ENCODE measurements around the gene CBX8. TPM values are rescaled to one million over a fixed set of nuclear protein-coding genes. Genes with fewer than 3 reads are reported as not detected.
A peak's percentile ranks its signal among the peaks of the same experiment; 100 is the strongest.

CBX8 gene
- total and polyA plus RNA-seq, 2 of the 13 experiments (the other 11 are each of a cell fraction or from before 2014, with no cell fraction given), result 0.34 to 12.6 TPM

DNA sequence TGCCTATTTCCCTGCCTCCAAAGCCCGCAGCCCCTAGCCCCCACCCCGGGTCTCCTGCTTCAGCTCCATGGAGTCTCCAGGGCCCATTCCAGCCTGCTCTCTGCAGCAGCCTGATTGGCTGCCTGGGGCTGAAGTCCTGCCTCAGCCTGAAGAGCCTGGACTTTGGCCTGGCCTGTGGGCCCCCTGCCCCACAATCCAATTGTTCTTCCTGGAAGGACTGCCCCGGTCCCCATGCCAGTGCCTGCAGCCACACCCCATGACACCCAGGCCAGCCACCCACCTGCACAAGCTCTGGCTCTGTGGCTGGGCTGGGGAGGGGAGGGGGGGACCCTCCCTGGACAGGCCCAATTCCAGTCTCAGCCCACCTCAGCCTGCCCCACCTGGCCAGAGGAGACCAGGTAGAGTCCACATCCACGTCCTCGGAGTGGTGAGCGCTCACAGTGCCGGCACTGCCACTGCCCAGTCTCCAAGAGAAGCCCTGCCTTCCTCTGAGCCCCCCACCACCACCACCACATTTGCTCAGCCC is 53.9 kb downstream of the CBX8 start (continued):
- TF ChIP-seq, protein P1, sequence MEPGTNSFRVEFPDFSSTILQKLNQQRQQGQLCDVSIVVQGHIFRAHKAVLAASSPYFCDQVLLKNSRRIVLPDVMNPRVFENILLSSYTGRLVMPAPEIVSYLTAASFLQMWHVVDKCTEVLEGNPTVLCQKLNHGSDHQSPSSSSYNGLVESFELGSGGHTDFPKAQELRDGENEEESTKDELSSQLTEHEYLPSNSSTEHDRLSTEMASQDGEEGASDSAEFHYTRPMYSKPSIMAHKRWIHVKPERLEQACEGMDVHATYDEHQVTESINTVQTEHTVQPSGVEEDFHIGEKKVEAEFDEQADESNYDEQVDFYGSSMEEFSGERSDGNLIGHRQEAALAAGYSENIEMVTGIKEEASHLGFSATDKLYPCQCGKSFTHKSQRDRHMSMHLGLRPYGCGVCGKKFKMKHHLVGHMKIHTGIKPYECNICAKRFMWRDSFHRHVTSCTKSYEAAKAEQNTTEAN (CRISPR knock-in tag; conservative IDR thresholded peaks at IDR 0.05), result peak; percentile 37
- TF ChIP-seq, protein P2, sequence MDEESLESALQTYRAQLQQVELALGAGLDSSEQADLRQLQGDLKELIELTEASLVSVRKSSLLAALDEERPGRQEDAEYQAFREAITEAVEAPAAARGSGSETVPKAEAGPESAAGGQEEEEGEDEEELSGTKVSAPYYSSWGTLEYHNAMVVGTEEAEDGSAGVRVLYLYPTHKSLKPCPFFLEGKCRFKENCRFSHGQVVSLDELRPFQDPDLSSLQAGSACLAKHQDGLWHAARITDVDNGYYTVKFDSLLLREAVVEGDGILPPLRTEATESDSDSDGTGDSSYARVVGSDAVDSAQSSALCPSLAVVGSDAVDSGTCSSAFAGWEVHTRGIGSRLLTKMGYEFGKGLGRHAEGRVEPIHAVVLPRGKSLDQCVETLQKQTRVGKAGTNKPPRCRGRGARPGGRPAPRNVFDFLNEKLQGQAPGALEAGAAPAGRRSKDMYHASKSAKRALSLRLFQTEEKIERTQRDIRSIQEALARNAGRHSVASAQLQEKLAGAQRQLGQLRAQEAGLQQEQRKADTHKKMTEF (CRISPR knock-in tag; IDR thresholded peaks at IDR 0.05), result peak; percentile 92; the same call in 1 of the 2 replicates
- no peak for TF ChIP-seq ZNF878 (CRISPR knock-in tag; IDR thresholded peaks at IDR 0.05)
- TF ChIP-seq, protein P3, sequence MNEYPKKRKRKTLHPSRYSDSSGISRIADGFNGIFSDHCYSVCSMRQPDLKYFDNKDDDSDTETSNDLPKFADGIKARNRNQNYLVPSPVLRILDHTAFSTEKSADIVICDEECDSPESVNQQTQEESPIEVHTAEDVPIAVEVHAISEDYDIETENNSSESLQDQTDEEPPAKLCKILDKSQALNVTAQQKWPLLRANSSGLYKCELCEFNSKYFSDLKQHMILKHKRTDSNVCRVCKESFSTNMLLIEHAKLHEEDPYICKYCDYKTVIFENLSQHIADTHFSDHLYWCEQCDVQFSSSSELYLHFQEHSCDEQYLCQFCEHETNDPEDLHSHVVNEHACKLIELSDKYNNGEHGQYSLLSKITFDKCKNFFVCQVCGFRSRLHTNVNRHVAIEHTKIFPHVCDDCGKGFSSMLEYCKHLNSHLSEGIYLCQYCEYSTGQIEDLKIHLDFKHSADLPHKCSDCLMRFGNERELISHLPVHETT (CRISPR knock-in tag; conservative IDR thresholded peaks at IDR 0.05), result no peak; the same call in 1 of the 2 replicates
- peak; percentile 66; the same call in 1 of the 2 replicates for TF ChIP-seq ZFP1 (CRISPR knock-in tag; IDR thresholded peaks at IDR 0.05)
- TF ChIP-seq ZBTB20 (CRISPR knock-in tag; IDR thresholded peaks at IDR 0.05; ENCODE audit: borderline replicate concordance, low read depth), result 0 out of 2 replicates have a peak, but pooled peaks have one; percentile 46
- TF ChIP-seq HOXA5 (CRISPR knock-in tag; IDR thresholded peaks at IDR 0.05), result peak; percentile 84
- peak; percentile 63; the same call in 1 of the 2 replicates for TF ChIP-seq ZNF670 (CRISPR knock-in tag; IDR thresholded peaks at IDR 0.05; ENCODE audit: borderline replicate concordance)
- TF ChIP-seq FOXA1 (IDR thresholded peaks at IDR 0.05), result no peak
- no peak for TF ChIP-seq FOXA1 (CRISPR knock-in tag; IDR thresholded peaks at IDR 0.05)
- TF ChIP-seq TBX2 (CRISPR knock-in tag; IDR thresholded peaks at IDR 0.05; ENCODE audit: borderline replicate concordance), result peak; percentile 91
- no peak for TF ChIP-seq ZNF577 (CRISPR knock-in tag; IDR thresholded peaks at IDR 0.05; ENCODE audit: borderline replicate concordance, low read depth)
- TF ChIP-seq, protein P4, sequence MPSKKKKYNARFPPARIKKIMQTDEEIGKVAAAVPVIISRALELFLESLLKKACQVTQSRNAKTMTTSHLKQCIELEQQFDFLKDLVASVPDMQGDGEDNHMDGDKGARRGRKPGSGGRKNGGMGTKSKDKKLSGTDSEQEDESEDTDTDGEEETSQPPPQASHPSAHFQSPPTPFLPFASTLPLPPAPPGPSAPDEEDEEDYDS (CRISPR knock-in tag; IDR thresholded peaks at IDR 0.05), result peak; percentile 85
- TF ChIP-seq, protein P5, sequence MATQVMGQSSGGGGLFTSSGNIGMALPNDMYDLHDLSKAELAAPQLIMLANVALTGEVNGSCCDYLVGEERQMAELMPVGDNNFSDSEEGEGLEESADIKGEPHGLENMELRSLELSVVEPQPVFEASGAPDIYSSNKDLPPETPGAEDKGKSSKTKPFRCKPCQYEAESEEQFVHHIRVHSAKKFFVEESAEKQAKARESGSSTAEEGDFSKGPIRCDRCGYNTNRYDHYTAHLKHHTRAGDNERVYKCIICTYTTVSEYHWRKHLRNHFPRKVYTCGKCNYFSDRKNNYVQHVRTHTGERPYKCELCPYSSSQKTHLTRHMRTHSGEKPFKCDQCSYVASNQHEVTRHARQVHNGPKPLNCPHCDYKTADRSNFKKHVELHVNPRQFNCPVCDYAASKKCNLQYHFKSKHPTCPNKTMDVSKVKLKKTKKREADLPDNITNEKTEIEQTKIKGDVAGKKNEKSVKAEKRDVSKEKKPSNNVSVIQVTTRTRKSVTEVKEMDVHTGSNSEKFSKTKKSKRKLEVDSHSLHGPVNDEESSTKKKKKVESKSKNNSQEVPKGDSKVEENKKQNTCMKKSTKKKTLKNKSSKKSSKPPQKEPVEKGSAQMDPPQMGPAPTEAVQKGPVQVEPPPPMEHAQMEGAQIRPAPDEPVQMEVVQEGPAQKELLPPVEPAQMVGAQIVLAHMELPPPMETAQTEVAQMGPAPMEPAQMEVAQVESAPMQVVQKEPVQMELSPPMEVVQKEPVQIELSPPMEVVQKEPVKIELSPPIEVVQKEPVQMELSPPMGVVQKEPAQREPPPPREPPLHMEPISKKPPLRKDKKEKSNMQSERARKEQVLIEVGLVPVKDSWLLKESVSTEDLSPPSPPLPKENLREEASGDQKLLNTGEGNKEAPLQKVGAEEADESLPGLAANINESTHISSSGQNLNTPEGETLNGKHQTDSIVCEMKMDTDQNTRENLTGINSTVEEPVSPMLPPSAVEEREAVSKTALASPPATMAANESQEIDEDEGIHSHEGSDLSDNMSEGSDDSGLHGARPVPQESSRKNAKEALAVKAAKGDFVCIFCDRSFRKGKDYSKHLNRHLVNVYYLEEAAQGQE (IDR thresholded peaks at IDR 0.05; ENCODE audit: borderline replicate concordance in 1 of 2, low read depth in 1 of 2, low read length in 2 of 2), result peak in 1 of 2 experiments; percentile 59; a peak in 1 of 4 replicates
- peak; percentile 78 for TF ChIP-seq SP4 (CRISPR knock-in tag; IDR thresholded peaks at IDR 0.05)
- no peak for TF ChIP-seq GLI4 (CRISPR knock-in tag; IDR thresholded peaks at IDR 0.05; ENCODE audit: borderline replicate concordance)
- no peak for TF ChIP-seq ZSCAN25 (CRISPR knock-in tag; IDR thresholded peaks at IDR 0.05)
- peak; percentile 70; the same call in 1 of the 2 replicates for TF ChIP-seq ZNF605 (CRISPR knock-in tag; IDR thresholded peaks at IDR 0.05)
- no peak for TF ChIP-seq HNRNPH1 (optimal IDR thresholded peaks at IDR 0.05; ENCODE audit: low read depth, low read length)
- TF ChIP-seq EHMT2 (IDR thresholded peaks at IDR 0.05; ENCODE audit: borderline replicate concordance, low read depth, low read length), result no peak
- TF ChIP-seq PHB2 (IDR thresholded peaks at IDR 0.05; ENCODE audit: partially characterized antibody), result no peak

Measured in HepG2 (cell line).